ENCODE measurements around the gene PIN1. TPM values are rescaled to one million over a fixed set of nuclear protein-coding genes. Genes with fewer than 3 reads are reported as not detected.
A peak's percentile ranks its signal among the peaks of the same experiment; 100 is the strongest.
"Not testable (repeated sequence)": the region's sequence is repeated elsewhere in the genome, so short reads cannot be mapped to it uniquely, and the experiment has no call there.

Gene PIN1
- total RNA-seq: 84.3 and 87.3 TPM in 2 replicates

GRCh38 chr19:9834726-9835506 lies at the start of gene PIN1:
PIN1 (plus strand) TSS chr19:9835318; CDS start chr19:9835345, 27 bp downstream.
- H3K9me3 Mint-ChIP-seq: no peaks in the 10 kb centered on the region
- peaks cover 14% of the 10 kb centered on the region for H3K4me1 Mint-ChIP-seq (ENCODE audit: low read depth)
- peak; percentile 99 for DNase-seq (ENCODE audit: low spot score)
- no peaks in the 10 kb centered on the region for H3K27me3 Mint-ChIP-seq (ENCODE audit: low read depth)
- intact Hi-C loops (cut with micrococcal nuclease): loop anchor here (1.0 kb wide), 1 partner anchor 79 kb away; no protein-coding TSS in a partner anchor
- peak within 1 kb of the TSS; percentile 74 for H3K27ac Mint-ChIP-seq
- peak within 1 kb of the TSS; percentile 90 for H3K4me3 Mint-ChIP-seq (ENCODE audit: low read depth)
- H3K36me3 Mint-ChIP-seq (ENCODE audit: low read depth): peaks cover 27% of the 10 kb centered on the region

- Mint-ChIP-seq H3K4me3 (ENCODE audit: low read depth) (peak overlapping the region; percentile 88), H3K27me3 (ENCODE audit: low read depth) (no peaks in the 10 kb centered on the region), H3K36me3 (ENCODE audit: low read depth) (no peaks in the 10 kb centered on the region), H3K27ac (peak overlapping the region; percentile 86), H3K9me3 (no peaks in the 10 kb centered on the region), H3K4me1 (ENCODE audit: low read depth) (peaks cover 22% of the 10 kb centered on the region)
- peak; percentile 92 for DNase-seq (ENCODE audit: low spot score)
- intact Hi-C loops (cut with micrococcal nuclease): loop anchor here (1.0 kb wide), 2 partner anchors 17 to 34 kb away; partner anchors contain the start of genes FBXL12 and ZNF846
These were observed 49.5 kb upstream of the PIN1 start for GRCh38 chr19:9785367-9786331.

GRCh38 chr19:9786342-9786741 lies 48.8 kb upstream of the PIN1 start:
- Mint-ChIP-seq H3K27me3 (ENCODE audit: low read depth) (no peaks in the 10 kb centered on the region), H3K27ac (peak overlapping the region; percentile 86), H3K36me3 (ENCODE audit: low read depth) (no peaks in the 10 kb centered on the region), H3K4me1 (ENCODE audit: low read depth) (peaks cover 24% of the 10 kb centered on the region), H3K9me3 (no peaks in the 10 kb centered on the region), H3K4me3 (ENCODE audit: low read depth) (peak overlapping the region; percentile 88)
- intact Hi-C loops (cut with micrococcal nuclease): loop anchor here (1.0 kb wide), 1 partner anchor 33 kb away; the partner anchor contains the start of gene FBXL12
- no peak for DNase-seq (ENCODE audit: low spot score)

GRCh38 chr19:9786819-9787218 lies 48.3 kb upstream of the PIN1 start:
- H3K4me1 Mint-ChIP-seq (ENCODE audit: low read depth): peaks cover 27% of the 10 kb centered on the region
- H3K9me3 Mint-ChIP-seq: no peaks in the 10 kb centered on the region
- H3K27ac Mint-ChIP-seq: no peak overlapping the region
- intact Hi-C loops (cut with micrococcal nuclease): loop anchor here (1.0 kb wide), 1 partner anchor 32 kb away; the partner anchor contains the start of gene FBXL12
- no peaks in the 10 kb centered on the region for H3K36me3 Mint-ChIP-seq (ENCODE audit: low read depth)
- H3K4me3 Mint-ChIP-seq (ENCODE audit: low read depth): peak overlapping the region; percentile 13
- DNase-seq (ENCODE audit: low spot score): no peak
- no peaks in the 10 kb centered on the region for H3K27me3 Mint-ChIP-seq (ENCODE audit: low read depth)

- H3K4me1 Mint-ChIP-seq (ENCODE audit: low read depth): peaks cover 30% of the 10 kb centered on the region
- H3K27ac Mint-ChIP-seq; H3K4me3 Mint-ChIP-seq (ENCODE audit: low read depth); intact Hi-C loops (cut with micrococcal nuclease); H3K9me3 Mint-ChIP-seq; H3K36me3 Mint-ChIP-seq (ENCODE audit: low read depth); DNase-seq (ENCODE audit: low spot score); H3K27me3 Mint-ChIP-seq (ENCODE audit: low read depth): not testable (repeated sequence)
These were observed 46.5 kb upstream of the PIN1 start for GRCh38 chr19:9788604-9789003.

GRCh38 chr19:9789066-9789465 lies 46.1 kb upstream of the PIN1 start:
- Mint-ChIP-seq H3K36me3 (ENCODE audit: low read depth) (peaks cover 6% of the 10 kb centered on the region), H3K4me3 (ENCODE audit: low read depth) (no peak overlapping the region), H3K9me3 (no peaks in the 10 kb centered on the region), H3K4me1 (ENCODE audit: low read depth) (peaks cover 28% of the 10 kb centered on the region), H3K27ac (no peak overlapping the region), H3K27me3 (ENCODE audit: low read depth) (no peaks in the 10 kb centered on the region)
- no peak for DNase-seq (ENCODE audit: low spot score)
- intact Hi-C loops (cut with micrococcal nuclease): no loop called here

GRCh38 chr19:9789579-9789978 lies 45.5 kb upstream of the PIN1 start:
- H3K27ac Mint-ChIP-seq; H3K36me3 Mint-ChIP-seq (ENCODE audit: low read depth); H3K9me3 Mint-ChIP-seq; H3K27me3 Mint-ChIP-seq (ENCODE audit: low read depth); H3K4me3 Mint-ChIP-seq (ENCODE audit: low read depth); DNase-seq (ENCODE audit: low spot score); intact Hi-C loops (cut with micrococcal nuclease): not testable (repeated sequence)
- peaks cover 23% of the 10 kb centered on the region for H3K4me1 Mint-ChIP-seq (ENCODE audit: low read depth)

GRCh38 chr19:9791073-9791367 lies 44.1 kb upstream of the PIN1 start:
- H3K27me3 Mint-ChIP-seq (ENCODE audit: low read depth); H3K9me3 Mint-ChIP-seq; DNase-seq (ENCODE audit: low spot score); H3K36me3 Mint-ChIP-seq (ENCODE audit: low read depth): not testable (repeated sequence)
- Mint-ChIP-seq H3K4me1 (ENCODE audit: low read depth) (peaks cover 19% of the 10 kb centered on the region), H3K27ac (peak overlapping the region; percentile 87), H3K4me3 (ENCODE audit: low read depth) (peak overlapping the region; percentile 82)
- intact Hi-C loops (cut with micrococcal nuclease): loop anchor here (1.0 to 5.0 kb wide), 4 partner anchors 23 to 584 kb away; partner anchors contain the start of genes ZNF561 and ZNF846

- peak; percentile 87 for DNase-seq (ENCODE audit: low spot score)
- peaks cover 6% of the 10 kb centered on the region for H3K36me3 Mint-ChIP-seq (ENCODE audit: low read depth)
- H3K4me1 Mint-ChIP-seq (ENCODE audit: low read depth): peaks cover 23% of the 10 kb centered on the region
- H3K4me3 Mint-ChIP-seq (ENCODE audit: low read depth): peak overlapping the region; percentile 82
- no peaks in the 10 kb centered on the region for H3K9me3 Mint-ChIP-seq
- no peaks in the 10 kb centered on the region for H3K27me3 Mint-ChIP-seq (ENCODE audit: low read depth)
- intact Hi-C loops (cut with micrococcal nuclease): loop anchor here (1.0 to 5.0 kb wide), 6 partner anchors 23 to 584 kb away; partner anchors contain the start of genes FBXL12, ZNF121, ZNF561 and ZNF846
- peak overlapping the region; percentile 93 for H3K27ac Mint-ChIP-seq
These were observed 43.4 kb upstream of the PIN1 start for GRCh38 chr19:9791552-9792205.

- intact Hi-C loops (cut with micrococcal nuclease): loop anchor here (1.0 to 5.0 kb wide), 3 partner anchors 27 to 585 kb away; partner anchors contain the start of genes FBXL12 and ZNF121
- H3K36me3 Mint-ChIP-seq (ENCODE audit: low read depth): peaks cover 6% of the 10 kb centered on the region
- DNase-seq (ENCODE audit: low spot score): peak; percentile 84
- H3K27ac Mint-ChIP-seq: peak overlapping the region; percentile 93
- H3K4me1 Mint-ChIP-seq (ENCODE audit: low read depth): peaks cover 24% of the 10 kb centered on the region
- H3K4me3 Mint-ChIP-seq (ENCODE audit: low read depth): peak overlapping the region; percentile 82
- H3K27me3 Mint-ChIP-seq (ENCODE audit: low read depth): no peaks in the 10 kb centered on the region
- no peaks in the 10 kb centered on the region for H3K9me3 Mint-ChIP-seq
These were observed 42.7 kb upstream of the PIN1 start for GRCh38 chr19:9792206-9793070.

- H3K36me3 Mint-ChIP-seq (ENCODE audit: low read depth): peaks cover 6% of the 10 kb centered on the region
- DNase-seq (ENCODE audit: low spot score): no peak
- peaks cover 26% of the 10 kb centered on the region for H3K4me1 Mint-ChIP-seq (ENCODE audit: low read depth)
- H3K27me3 Mint-ChIP-seq (ENCODE audit: low read depth): no peaks in the 10 kb centered on the region
- peak overlapping the region; percentile 82 for H3K4me3 Mint-ChIP-seq (ENCODE audit: low read depth)
- H3K9me3 Mint-ChIP-seq: no peaks in the 10 kb centered on the region
- H3K27ac Mint-ChIP-seq: peak overlapping the region; percentile 93
- intact Hi-C loops (cut with micrococcal nuclease): loop anchor here (2.0 to 5.0 kb wide), 2 partner anchors 208 to 586 kb away; partner anchors contain the start of gene ZNF121
These were observed 42.0 kb upstream of the PIN1 start for GRCh38 chr19:9793071-9793591.
